ENCODE measurements around the gene AVP.

GRCh38 chr20:3111507-3111906 lies 27.0 kb upstream of the AVP start:
- TF ChIP-seq CTCF (conservative IDR thresholded peaks at IDR 0.05) (no peak), ZFX (IDR thresholded peaks at IDR 0.05) (no peak)
